Kidney epithelial cell (primary cell): ENCODE data around the gene RAB22A. TPM values are rescaled to one million over a fixed set of nuclear protein-coding genes. Genes with fewer than 3 reads are reported as not detected.
A peak's percentile ranks its signal among the peaks of the same experiment; 100 is the strongest.

ENCODE experiments used
- DNase-seq: peaks from one replicate; pipeline ENCODE4 v3.0.0-alpha.2; 2010; ENCODE audit warnings: low read depth
- H3K27me3 ChIP-seq: 2 replicates; pipeline ENCODE4 v1.6.0; 2011; ENCODE audit warnings: low read length; ENCODE audit not compliant: control insufficient read depth, insufficient read depth
- H3K36me3 ChIP-seq: 2 replicates; pipeline ENCODE4 v1.5.1; 2011; ENCODE audit warnings: low read length; ENCODE audit not compliant: control insufficient read depth, insufficient read depth
- H3K4me3 ChIP-seq: 2 replicates; pipeline ENCODE4 v1.5.1; 2011; ENCODE audit warnings: low read depth, mild to moderate bottlenecking, control low read depth, low read length
- total RNA-seq: library from RNA; depleted of rRNA; stranded (reverse); fragments of >200 nt; gene quantifications from 2 replicates; pipeline ENCODE4 v1.2.3, GENCODE V29; 2015
- TF ChIP-seq, protein P1 (sequence below): IDR thresholded peaks from 2 replicates; pipeline ENCODE4 v1.5.1; 2011; ENCODE audit warnings: mild to moderate bottlenecking, moderate library complexity, low read length, control low read depth, inconsistent platforms; ENCODE audit not compliant: insufficient read depth, poor library complexity, severe bottlenecking

The RAB22A gene
- total RNA-seq, 1 donor from 2014 or later, result 23.3 TPM

DNA sequence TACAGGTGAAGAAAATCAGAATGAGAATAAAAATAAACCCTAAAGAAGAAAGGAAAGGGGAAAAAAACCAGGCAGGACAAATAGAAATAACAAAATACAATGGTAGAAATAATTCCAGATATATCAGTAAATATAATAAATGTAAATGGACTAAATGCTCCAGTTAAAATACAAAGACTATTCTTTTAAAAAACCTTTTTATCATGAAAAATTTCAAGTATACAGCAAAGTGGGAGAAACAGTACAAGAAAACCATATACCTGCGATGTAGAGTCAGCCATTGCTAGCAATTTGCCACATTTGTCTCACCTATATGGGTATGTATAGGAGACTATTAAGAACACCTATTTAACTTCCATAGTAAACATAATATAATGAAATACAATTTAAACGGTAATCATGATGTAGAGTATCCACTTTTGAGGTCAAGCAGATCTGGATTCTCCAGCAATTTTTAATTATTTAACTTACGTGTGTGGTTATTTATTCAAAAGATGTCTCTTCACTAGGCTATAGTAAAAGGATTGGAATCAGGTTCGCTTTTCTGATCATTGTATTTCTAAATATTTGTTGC is 78.6 kb downstream of the RAB22A start:
- no peaks in the 10 kb centered on the region for H3K27me3 ChIP-seq
- no peak for DNase-seq
- TF ChIP-seq, protein P1, sequence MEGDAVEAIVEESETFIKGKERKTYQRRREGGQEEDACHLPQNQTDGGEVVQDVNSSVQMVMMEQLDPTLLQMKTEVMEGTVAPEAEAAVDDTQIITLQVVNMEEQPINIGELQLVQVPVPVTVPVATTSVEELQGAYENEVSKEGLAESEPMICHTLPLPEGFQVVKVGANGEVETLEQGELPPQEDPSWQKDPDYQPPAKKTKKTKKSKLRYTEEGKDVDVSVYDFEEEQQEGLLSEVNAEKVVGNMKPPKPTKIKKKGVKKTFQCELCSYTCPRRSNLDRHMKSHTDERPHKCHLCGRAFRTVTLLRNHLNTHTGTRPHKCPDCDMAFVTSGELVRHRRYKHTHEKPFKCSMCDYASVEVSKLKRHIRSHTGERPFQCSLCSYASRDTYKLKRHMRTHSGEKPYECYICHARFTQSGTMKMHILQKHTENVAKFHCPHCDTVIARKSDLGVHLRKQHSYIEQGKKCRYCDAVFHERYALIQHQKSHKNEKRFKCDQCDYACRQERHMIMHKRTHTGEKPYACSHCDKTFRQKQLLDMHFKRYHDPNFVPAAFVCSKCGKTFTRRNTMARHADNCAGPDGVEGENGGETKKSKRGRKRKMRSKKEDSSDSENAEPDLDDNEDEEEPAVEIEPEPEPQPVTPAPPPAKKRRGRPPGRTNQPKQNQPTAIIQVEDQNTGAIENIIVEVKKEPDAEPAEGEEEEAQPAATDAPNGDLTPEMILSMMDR, result no peak
- H3K36me3 ChIP-seq, result no peaks in the 10 kb centered on the region
- H3K4me3 ChIP-seq, result no peak overlapping the region

DNA sequence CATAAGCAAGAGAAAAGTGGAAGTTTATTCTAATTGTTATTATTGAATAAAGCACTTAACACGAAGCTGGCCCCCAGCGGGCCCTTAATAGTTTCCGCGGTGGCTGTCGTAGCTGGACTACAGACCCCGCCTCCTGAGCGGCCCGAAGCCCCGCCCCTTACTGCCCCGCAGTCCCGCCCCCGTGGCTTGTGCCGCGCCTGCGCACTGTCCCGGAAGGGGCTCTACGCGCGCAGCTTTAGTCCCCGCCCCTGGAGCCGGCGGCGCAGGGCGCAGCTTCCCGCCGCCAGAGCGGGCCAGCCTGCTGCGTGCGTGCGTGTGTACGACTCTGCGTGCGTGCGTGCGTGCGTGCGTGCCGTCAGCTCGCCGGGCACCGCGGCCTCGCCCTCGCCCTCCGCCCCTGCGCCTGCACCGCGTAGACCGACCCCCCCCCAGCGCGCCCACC is 79.4 kb downstream of the RAB22A start, which contains the start of gene VAPB:
Gene VAPB, plus strand, starts transcription at position 348 of the 442 bp plus-strand sequence. CDS start 231 bp downstream, outside the sequence.
- peak; percentile 75 for DNase-seq
- TF ChIP-seq, protein P1, result no peak
- Histone ChIP-seq H3K4me3 (peak within 1 kb of the TSS; percentile 96), H3K27me3 (no peaks in the 10 kb centered on the region), H3K36me3 (no peaks in the 10 kb centered on the region)

DNA sequence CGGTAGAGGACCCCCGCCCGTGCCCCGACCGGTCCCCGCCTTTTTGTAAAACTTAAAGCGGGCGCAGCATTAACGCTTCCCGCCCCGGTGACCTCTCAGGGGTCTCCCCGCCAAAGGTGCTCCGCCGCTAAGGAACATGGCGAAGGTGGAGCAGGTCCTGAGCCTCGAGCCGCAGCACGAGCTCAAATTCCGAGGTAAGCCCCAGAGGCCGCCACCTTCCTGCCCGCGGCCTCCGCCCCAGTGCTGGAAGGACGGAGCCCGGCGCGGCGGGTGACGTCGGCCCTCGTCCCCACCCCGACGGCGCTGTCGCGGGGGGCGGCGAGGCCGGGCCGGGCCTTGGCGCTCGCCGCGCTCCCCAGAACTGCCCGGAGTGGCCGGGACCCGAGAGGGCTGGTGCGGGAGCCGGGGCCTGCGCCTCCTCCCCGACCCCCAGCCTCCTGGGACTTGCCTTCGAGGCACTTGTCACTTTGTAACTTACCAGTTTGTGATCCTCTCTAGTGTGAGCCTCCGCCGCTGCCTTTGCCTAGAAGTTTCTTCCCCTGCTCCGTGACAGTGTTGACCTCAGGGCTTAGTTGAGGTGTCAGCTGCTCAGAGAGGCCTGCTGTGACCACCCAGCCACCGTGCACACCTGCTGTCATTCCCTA is 79.9 kb downstream of the RAB22A start:
- H3K27me3 ChIP-seq, result no peaks in the 10 kb centered on the region
- H3K36me3 ChIP-seq, result no peaks in the 10 kb centered on the region
- TF ChIP-seq, protein P1, result no peak
- no peak for DNase-seq
- H3K4me3 ChIP-seq, result peak overlapping the region; percentile 96

DNA sequence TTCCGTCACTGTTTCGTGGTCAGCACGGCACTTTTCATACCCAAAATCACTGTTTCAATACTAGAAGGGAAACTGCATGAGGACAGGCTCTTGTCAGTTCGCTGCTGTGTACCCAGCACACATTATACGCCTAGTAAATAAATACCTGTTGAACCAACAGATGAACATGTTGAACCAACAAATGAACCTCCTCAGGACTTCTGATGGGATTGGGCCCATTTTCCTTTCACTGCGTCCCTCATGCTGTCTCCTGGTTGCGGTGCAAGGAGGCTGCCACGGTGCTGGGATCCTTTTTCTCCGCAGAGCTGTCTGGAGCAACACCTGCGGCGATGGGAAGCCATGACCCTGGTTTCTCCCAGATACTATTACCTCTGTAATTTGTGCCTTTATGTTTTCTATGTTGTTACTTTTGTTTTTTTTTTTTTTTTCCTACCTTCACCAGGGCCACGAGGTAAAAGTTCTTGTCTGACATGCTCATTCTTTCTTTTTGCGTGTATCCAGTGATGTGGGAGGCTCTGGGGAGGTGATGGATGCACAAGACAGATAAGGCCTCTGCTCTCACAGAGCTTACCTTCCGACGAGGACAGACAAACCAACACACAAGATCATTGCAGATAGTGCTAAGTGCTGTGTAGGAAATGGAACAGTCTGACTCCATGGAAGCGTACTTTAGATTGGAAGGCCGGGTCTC is 80.6 kb downstream of the RAB22A start:
- Histone ChIP-seq H3K4me3 (peak overlapping the region; percentile 96), H3K36me3 (no peaks in the 10 kb centered on the region), H3K27me3 (no peaks in the 10 kb centered on the region)
- DNase-seq, result no peak
- TF ChIP-seq, protein P1, result no peak

DNA sequence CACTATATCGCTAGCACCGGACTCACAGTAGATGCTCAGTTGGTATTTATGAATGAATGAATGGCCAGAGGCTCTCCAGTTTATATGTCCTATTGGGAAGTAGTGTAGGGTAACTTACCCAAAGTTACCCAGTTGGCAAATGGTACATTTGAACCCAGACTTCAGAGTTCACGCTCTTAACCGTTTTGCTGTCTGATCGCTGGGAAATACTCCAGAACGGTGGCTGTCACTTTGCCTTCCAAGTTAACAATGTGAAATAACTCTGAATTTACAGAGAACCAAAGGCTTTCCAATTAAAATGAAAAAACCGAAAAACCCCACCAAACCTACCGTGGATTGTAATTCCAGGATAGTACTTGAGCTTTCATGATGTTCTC is 81.1 kb downstream of the RAB22A start:
- Histone ChIP-seq H3K36me3 (no peaks in the 10 kb centered on the region), H3K4me3 (no peak overlapping the region), H3K27me3 (no peaks in the 10 kb centered on the region)
- DNase-seq, result no peak
- TF ChIP-seq, protein P1, result no peak
